HL-60/S4 treated with phorbol 12-myristate 13-acetate at 8.2 ng/mL for 4 days and 3 days (cell line): ENCODE results near the gene RASSF7.
"Not testable (repeated sequence)": the region's sequence is repeated elsewhere in the genome, so short reads cannot be mapped to it uniquely, and the experiment has no call there.

Experiments
- in situ Hi-C: fragments of 300-500 bp; cut with MboI; formaldehyde crosslinking; loops from 2 replicates; pipeline ENCODE4 v1.15.0; 2022; ENCODE audit warnings: low sequenced_read_pairs

Gene RASSF7

GRCh38 chr11:560305-561147 lies at the start of gene RASSF7, which contains the start of gene LMNTD2:
Gene RASSF7, plus strand, starts transcription at chr11:560970. Its CDS starts 799 bp downstream, at chr11:561769.
Gene LMNTD2, minus strand, starts transcription at chr11:560738. Its CDS starts 22 bp downstream, at chr11:560716.
- in situ Hi-C loops, result no loop called here

- in situ Hi-C loops, result no loop called here
These were observed 47.8 kb upstream of the RASSF7 start for GRCh38 chr11:512761-513595.

GRCh38 chr11:514606-515005 lies 46.2 kb upstream of the RASSF7 start:
- in situ Hi-C loops, result no loop called here

GRCh38 chr11:515131-515530 lies 45.6 kb upstream of the RASSF7 start:
- in situ Hi-C loops, result no loop called here

- in situ Hi-C loops, result no loop called here
These were observed 44.4 kb upstream of the RASSF7 start for GRCh38 chr11:516400-516799.

- in situ Hi-C loops, result not testable (repeated sequence)
These were observed 43.7 kb upstream of the RASSF7 start for GRCh38 chr11:516918-517685.

GRCh38 chr11:518463-519202 lies 42.1 kb upstream of the RASSF7 start:
- in situ Hi-C loops, result no loop called here

- in situ Hi-C loops, result no loop called here
These were observed 40.2 kb upstream of the RASSF7 start for GRCh38 chr11:520428-521176.

GRCh38 chr11:521177-521688 lies 39.5 kb upstream of the RASSF7 start:
- in situ Hi-C loops, result no loop called here

GRCh38 chr11:526192-526591 lies 34.6 kb upstream of the RASSF7 start:
- in situ Hi-C loops, result no loop called here

GRCh38 chr11:528166-528814 lies 32.5 kb upstream of the RASSF7 start:
- in situ Hi-C loops, result no loop called here

GRCh38 chr11:528815-529727 lies 31.7 kb upstream of the RASSF7 start:
- in situ Hi-C loops, result no loop called here

GRCh38 chr11:529728-530411 lies 30.9 kb upstream of the RASSF7 start:
- in situ Hi-C loops, result no loop called here

GRCh38 chr11:530960-531831 lies 29.6 kb upstream of the RASSF7 start:
- in situ Hi-C loops, result no loop called here

GRCh38 chr11:531919-532526 lies 28.7 kb upstream of the RASSF7 start:
- in situ Hi-C loops, result no loop called here

- in situ Hi-C loops, result no loop called here
These were observed 28.2 kb upstream of the RASSF7 start for GRCh38 chr11:532527-532985.
